SIG-M5 treated with dmso at 0.1 percent for 504 hours (cell line): ENCODE measurements around the gene TTC7B.

Experiments
- DNase-seq: peaks from one replicate; lab custom pipeline; 2025; ENCODE audit not compliant: unreplicated experiment; lab: John Stamatoyannopoulos, UW

The TTC7B gene

DNA sequence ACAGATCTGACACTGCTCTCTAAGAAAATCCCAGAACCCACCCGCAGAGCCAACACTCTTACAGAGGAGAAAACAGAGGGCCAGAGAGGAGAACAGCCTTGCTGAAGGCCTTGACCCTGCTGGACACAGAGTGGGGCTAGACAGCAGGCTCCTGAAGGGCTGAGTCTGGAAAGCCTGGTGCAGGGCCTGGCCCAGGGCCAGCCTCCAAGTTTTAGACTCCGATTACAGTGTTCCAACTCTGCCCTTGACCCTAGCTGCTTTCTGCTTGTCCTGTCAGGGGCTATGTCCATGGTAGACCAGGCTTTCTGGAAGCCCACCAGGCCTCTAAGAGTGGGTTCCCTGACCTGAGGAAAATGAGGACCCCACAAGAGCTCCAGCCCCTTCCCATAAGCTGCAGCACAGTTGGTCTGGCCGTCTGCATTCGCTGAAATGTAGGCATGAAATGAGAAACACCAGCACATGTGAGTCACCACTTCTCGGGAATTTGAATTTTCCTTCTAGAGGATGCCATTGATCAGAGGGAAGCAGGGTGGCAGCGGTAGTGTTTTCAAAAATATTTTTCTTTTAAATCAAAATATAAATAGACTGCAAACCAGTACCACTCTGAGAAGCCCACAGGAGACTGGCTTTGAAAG, 265.0 kb downstream of the TTC7B start:
- DNase-seq = no peak

DNA sequence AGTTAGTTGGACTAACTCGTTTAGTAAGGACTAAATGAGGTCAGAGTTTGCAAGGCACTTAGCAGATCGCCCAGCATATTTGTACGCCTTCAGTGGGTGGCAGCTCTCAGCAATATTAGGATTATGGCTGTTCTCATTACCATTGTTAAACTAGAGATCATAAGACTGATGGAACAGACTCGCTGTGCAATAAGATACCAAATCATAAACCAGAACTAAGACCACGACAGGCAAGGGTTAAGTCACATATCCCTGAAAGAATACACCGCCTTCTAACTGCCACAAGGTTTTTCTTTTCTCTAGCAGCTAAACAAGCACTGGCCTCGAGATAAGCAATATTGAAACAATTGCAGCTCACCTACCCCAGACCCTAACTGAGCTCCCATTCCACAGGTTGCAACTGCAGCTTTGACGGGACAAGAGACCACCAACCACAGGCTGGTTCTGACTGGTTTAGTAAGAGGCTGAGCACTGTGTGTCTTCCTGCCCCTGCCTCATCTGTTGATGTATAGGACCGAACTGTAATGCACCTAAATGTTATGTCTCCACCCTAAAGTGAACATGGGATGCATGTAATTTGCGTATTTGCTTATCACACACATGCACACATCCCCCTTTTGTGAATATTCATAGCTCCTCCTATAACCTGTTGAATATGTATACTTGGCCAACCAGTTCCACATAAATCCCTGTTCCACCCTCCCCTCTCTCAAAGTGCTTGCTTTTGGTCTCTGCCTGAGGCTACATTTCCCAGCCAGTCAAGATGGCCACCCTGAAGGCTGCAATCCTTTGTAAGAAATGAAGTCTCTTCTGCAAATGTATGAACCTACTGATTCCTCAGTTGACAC, 266.2 kb downstream of the TTC7B start:
- no peak for DNase-seq

DNA sequence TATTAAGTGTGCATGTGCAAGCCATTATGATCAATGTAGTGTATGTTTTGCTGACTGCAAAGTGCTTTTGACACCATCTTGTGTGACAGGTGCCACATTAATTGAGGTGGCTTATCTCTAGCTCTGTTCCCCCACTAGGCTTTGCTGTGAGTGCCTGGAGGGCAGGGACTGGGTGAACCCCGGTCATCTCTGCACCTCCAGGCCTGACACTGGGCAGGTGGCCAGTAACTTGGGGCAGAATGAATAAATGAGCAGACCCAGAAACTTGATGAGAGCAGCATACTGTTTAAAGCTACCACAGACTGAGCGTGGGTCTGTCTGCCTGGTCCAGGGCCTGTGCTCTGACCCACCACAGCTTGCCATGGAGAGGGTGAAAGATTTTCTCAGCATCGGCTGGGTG, 267.8 kb downstream of the TTC7B start:
- no peak for DNase-seq

DNA sequence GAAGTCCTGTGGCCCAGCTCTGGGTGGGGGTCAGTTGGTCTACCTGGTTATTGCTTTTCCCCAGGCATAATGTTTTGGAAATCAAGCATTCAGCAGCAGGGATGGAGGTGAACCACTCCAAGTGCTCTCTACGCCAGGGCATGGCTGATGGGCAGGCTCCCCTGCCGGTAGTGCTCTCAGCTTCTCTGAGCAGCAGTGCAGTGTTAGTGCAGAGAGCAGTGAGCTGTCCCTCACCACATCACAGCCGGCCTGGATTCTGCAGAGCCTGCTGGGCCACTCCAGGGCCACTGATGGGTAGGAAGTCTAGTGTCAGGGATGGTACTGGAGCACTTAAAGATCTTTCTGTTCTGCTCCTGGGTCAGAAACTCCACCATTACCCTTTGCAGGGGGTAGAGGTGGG, 268.3 kb downstream of the TTC7B start:
- DNase-seq = no peak

DNA sequence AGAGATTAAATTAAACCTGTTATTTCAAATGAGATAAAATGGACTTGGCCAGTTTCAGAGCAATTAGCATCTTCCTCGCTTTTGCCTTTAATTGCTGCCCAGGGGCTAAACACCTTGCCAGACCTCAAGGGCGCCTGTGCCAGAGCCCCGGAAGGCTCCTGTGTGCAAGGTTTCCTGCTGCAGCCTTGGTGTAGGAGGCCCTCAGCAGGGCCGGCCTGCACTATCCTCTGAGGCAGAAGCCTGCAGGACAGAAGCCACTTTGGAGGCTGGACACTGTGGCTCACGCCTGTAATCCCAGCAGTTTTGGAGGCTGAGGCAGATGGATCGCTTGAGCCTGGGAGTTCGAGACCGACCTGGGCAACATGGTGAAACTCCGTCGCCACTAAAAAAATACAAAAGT, 269.0 kb downstream of the TTC7B start:
- DNase-seq = no peak

DNA sequence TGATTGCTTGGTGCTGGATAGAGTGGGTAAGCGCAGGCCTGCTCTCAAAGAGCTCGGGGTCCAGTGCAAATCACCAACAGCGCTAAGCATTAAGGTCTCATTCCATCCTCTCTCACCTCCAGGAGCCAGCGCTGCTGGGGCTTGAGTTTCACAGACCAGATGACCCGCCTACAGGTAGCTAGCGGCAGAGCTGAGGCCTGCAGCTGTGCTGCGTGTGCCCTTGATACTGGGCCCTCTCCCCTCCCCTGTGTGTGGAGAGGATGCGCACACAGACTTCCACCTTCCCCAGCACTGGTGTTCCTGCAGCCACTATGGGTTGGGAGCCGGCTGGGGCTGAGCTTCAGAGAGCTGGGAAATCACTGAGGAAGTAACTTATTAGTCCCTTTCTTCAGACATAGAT, 269.5 kb downstream of the TTC7B start:
- no peak for DNase-seq

DNA sequence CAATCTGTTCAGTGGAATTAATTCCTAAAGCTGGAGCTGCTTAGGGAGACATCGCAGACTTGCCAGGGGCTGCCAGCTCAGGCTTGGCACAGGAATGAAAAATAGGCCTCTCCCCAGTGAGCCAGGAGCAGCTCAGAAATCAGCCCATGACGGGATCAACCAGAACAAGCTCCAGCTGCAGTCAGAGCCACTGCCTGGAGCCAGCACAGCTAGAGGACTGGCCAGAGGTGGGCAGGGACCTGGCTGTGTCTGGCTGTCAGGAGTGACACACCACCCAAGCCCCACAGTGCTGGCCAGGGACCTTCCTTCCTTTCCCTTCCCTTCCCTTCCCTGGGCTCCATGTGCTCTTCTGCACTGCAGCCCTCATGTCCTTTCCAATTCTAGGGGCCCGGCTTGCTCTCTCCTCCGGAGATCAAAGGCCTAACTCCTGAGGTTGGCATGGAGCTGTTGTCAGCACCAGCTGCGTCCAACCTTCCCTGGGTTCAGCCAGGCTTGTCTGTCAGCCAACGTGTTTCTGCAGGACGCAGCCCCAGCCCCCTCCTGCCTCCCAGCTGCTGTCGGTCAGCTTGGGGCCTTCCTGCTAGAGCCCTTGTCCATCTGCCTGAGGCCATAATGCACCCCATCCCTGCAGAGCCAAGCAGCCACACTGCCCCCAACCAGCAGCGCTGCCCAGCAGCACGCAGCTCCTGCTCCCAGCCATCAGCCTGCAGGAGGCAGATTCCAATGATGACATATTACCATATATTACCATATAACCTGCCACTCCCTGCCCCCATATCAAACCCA, 270.1 kb downstream of the TTC7B start:
- DNase-seq = no peak

DNA sequence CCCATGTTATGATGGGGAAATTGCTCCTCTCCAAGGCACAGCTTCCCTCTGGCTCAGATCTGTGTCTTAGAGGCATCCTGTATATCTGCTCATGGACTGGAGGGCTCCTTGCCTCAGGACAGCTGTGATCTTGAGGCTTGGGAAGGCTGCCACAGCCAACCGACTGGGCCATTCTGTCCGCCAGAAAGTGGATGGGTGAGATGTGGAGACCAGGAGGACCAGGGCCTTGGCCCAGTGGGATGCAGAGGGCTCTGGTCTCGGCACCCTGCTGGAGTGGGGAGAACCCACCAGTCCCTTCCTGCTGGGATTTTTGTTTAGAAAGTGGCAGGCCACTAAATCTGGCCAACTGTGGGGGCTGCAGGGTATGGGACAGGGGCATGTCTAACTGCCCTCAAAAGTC, 270.8 kb downstream of the TTC7B start:
- no peak for DNase-seq

DNA sequence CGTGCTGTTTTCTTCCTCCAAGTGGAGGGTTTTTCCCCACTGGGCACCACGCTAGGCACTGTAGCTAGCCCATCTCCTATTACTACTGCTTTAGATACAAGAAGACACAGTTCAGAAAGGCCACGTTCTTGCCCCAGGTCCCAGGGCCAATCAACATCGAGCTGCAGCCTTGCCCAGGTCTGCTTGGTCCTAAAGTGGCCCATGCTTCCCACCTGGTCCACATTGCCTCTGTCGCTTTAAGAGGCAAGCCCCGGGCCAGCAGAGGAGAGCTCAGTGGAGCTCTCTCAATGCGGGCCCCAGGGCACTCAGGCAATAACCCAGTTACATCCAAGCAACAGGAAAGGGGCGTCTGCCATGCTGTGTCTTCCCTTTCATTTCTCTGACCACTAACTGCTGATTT, 271.3 kb downstream of the TTC7B start:
- no peak for DNase-seq

DNA sequence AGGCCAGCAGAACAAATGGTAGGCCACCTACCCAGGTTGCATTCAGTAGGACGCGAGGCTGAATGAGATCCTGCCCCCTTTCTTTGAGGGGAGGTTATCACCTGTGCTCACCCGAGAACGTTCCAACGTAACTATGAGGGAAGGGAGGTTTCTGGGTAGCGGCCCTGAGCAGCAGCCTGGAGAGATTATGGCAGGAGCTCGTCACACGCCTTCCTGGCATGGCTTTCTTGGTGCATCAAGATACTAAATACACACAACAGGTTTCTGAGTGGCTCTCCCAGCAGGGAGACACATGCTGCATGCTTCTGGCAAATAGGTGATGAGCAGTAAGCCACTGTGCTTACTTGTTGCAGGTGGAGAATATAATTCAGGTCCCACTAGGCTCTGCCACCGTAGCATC, 271.7 kb downstream of the TTC7B start:
- DNase-seq = no peak

DNA sequence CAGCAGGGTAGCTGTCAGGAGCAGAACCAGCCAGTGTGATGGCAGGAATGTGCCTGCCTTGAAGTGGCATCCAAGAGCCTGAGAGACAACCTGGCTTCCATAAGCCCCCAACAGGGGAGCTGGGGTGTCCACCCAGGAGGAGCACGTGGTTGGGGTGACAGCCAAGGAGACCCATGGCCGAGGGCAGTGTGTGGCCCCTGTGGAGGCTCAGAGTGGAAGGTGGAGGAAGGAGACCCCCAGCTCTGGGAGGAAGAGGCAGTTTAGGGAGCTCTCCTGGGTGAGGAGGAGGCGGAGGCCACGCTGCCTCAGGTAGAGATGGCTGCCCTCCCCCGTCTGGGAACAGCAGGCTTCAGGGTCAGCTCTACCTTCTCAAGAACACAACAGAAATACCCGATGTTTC, 272.4 kb downstream of the TTC7B start:
- DNase-seq = no peak

DNA sequence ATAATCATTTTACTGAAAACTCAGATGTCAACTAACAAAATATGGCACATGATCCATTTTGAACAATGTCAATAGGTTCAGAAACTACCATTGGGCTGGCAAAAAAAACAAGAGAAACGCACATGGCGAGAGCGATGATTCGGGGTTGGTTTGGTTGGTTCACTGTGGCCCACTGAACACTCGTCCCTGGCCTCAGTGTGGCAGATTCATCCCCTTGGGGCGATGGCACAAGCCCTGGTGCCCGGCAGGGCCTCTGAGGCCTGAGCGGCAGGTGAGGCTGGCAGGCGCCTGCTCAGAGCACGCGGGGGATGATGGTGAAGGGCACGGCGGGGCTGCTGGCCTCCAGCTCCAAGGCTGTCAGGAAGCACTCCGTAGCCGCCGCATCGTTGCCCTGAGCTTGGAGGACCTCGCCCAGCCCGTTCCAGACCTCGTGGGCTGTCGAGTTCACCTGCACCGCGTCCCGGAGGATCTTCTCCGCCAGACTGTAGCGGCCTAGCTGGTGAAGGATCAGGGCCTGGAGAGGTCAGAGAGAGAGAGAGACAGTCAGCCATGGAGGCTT, 275.1 kb downstream of the TTC7B start:
- no peak for DNase-seq

DNA sequence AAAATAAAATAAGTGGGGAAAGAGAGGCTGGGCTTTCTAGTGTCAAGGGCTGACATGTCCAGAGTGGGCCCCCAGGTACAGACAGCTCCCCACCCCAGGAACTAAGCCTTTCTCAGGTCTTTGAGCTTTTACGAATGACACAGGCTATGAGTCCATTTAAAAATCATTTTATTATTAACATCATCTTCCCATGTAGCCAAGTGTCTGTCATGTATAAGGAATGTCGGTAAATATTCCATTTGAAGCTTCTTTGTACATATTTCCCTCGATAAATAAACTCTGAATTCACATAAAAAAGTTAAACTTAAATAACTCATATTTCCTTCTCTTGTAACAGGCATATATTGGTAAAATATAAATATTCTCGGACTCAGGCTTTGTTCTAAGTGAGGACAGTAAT, 275.8 kb downstream of the TTC7B start:
- no peak for DNase-seq

DNA sequence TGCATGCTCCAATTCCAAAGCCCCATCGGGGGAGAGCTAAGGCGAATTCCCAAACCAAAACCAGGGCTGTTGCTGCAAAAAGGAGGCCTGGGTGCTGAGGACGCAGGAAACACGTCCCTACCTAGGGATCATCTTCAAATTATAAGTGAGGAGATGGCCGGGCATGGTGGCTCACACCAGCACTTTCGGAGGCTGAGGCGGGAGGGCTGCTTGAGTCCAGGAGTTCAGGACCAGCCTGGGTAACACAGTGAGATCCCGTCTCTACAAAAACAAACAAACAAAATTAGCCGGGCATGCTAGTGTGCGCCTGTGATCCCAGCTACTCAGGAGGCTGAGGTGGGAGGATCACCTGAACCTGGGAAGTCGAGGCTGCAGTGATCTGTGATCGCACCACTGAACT, 276.2 kb downstream of the TTC7B start:
- no peak for DNase-seq

DNA sequence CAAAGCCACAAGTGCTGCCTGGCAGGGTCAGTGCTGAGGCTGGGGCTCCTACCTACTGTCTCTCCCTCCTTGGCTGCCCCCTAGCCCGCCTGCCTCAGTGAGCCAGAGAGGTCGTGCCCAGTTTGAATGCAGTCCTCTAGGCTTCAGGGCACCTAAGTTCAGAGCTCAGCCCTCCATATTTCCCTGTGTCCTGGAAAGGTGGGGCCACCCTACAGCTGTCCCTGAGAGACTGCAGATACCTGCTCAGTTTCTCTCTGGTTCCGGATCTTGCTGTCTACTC, 276.8 kb downstream of the TTC7B start:
- DNase-seq = no peak

DNA sequence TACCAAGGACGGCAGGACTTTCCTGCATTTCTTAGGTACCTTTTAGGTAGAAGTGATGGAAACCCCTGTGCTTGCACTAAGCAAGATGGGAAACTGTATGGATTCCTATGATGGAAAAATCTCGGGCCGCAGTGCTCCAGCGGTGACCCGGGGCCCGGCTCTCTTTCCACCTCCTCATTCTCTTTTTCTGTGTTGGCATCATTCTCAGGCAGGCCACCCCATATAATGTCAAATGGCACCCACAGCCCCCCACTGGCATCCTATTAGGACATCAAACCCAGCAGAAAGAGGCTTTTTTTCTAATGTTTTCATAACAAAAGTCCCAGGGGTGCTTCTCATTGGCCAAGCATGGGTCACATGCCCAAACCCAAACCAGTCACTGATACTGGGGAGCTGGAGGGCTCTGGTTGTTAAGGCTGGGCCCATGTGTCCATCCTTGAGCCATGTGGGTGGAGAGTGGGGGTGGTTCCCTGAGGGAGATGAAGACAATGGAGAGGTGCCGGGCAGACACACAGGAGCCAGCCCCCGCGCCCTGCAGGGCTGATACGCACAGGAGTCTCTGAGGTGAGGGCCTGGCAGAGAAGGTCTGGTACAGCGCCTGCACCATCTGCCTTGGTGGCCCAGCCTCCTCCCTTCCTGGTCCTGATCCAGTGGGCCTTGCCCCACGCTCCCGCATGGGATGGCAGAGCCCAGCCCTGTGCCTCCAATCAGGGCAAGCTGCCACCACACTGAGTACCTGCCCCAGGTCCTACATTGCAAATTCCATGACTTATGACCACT, 277.3 kb downstream of the TTC7B start:
- no peak for DNase-seq

DNA sequence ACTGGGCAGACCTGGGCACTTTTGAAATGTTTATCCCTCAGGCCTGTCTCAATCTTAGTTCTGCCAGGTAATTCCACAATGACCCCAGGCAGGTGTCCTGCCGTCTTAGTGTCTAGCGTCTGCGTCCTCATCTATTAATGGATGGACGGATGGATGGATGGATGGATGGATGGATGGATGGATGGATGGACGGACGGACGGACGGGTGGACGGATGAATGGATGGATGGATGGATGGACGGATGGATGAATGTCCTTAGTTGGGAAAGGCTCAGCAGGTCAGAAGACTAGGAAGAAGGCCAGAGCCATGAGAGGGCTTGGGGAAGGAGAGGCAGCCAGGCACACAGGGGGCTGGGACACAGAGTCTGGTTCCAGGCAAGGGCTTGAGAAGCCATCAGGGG, 278.1 kb downstream of the TTC7B start:
- DNase-seq = no peak

DNA sequence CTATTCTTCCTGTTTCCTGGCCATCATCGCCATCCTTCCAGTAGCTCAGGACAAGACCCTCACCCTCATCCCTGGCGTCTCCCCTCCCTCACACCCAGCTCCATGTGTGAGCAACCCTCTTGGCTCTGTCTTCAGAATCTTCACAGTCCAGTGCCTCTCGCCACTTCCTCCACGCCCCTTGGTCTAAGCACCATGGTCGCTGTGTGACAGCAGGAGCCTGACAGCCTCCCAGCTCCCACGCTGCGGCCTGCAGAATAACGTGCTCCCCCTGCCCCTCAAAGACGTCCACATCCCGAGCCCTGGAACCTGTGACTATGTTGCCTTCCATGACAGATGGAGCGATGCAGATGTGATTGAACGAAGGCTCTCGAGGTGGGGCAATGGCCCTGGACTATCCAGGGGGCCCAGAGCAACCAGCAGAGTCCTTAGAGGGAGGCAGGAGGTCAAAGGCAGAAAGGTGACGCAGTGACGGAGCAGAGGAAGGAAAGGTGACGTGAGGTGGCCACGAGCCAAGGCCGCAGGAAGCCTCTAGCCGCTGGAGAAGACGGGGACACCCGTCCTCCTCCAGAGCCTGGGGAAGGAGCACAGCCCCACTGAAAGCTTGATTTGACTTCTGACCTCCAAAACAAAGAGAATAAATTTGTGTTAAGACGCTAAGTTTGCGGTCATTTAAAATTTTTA, 279.6 kb downstream of the TTC7B start:
- no peak for DNase-seq

DNA sequence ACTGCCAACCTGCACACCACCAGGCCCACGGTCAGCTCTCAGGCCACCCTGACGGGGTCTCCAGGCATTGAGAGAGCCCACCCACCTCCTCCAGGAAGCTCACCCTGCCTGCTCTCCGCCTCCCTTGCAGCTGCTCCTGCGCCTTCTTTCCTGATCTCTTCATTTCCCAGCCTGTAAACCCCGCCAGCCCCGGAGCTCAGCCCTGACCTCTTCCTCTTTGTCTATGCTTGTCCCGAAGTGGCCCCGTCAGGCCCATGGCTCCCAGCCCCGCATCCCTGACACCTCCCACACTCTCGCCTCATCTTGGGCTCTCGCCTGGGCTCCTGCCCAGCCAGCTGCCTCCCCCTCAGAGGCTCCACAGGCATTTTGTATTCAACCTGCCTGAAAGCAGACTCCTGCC, 280.1 kb downstream of the TTC7B start:
- no peak for DNase-seq

DNA sequence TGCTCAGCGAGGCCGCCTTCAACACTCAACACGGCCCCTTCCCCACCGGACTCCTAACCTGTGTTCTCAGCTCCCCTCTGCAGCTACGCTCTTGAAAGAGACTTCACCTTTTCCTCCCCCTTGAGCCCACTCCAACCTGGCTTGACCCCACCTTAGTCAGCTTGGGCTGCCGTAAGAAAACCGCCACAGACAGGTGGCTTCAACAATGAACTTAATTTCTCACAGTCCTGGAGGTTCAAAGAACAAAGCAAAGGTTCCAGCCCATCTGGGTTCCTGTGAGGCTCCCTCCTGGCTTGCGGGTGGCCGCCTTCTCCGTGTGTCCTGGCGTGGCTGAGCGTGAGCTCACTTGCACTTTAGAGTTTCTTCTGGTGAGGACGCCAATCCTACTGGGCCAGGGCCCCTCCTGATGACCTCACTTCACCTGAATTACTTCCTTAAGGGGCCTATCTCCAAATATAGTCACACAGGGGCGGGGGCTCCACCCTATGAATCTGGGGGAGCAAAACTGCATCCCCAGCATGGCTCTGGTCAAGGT, 280.6 kb downstream of the TTC7B start:
- DNase-seq = no peak
